ENCODE measurements around the gene TAS2R7. TPM values are rescaled to one million over a fixed set of nuclear protein-coding genes. Genes with fewer than 3 reads are reported as not detected.

Gene TAS2R7
- total and polyA plus RNA-seq, 2 donors (not counting 1 experiment from before 2014, with no cell fraction given), result not detected

GRCh38 chr12:10811883-10812536, 9.6 kb upstream of the TAS2R7 start:
- Histone ChIP-seq H3K36me3 (replicated peaks in 1 of 2; ENCODE audit: control extremely low read depth in 1 of 2, control insufficient read depth in 1 of 2, extremely low read depth in 1 of 2, insufficient read depth in 2 of 2, low read length in 1 of 2) (no peaks in the 10 kb centered on the region), H3K4me2 (replicated peaks; ENCODE audit: low read depth, low read length, poor library complexity, severe bottlenecking) (no peak overlapping the region), H3K79me2 (ENCODE audit: control insufficient read depth, insufficient read depth, low read length) (no peaks in the 10 kb centered on the region), H2AFZ (ENCODE audit: insufficient read depth, low read depth, low read length, poor library complexity, severe bottlenecking) (no peak overlapping the region), H3K4me3 (ENCODE audit: control extremely low read depth in 1 of 5, extremely low read depth in 1 of 5, insufficient read depth in 1 of 5, low read depth in 2 of 5, low read length in 4 of 5) (no peak overlapping the region), H3K9me3 (ENCODE audit: control extremely low read depth in 1 of 3, control insufficient read depth in 2 of 3, insufficient read depth in 1 of 3, low read length in 2 of 3) (no peaks in the 10 kb centered on the region), H3K27me3 (replicated peaks in 1 of 4; ENCODE audit: control extremely low read depth in 1 of 4, control insufficient read depth in 3 of 4, insufficient read depth in 4 of 4, low read length in 3 of 4) (no peaks in the 10 kb centered on the region), H3K27ac (ENCODE audit: low read length in 2 of 2) (no peak overlapping the region), H4K20me1 (ENCODE audit: control insufficient read depth, insufficient read depth, low read length, poor library complexity, severe bottlenecking) (no peaks in the 10 kb centered on the region), H3K4me1 (ENCODE audit: control insufficient read depth in 2 of 2, insufficient read depth in 2 of 2, low read length in 2 of 2) (no peaks in the 10 kb centered on the region), H3K9ac (ENCODE audit: low read length) (no peak overlapping the region)
- ATAC-seq (ENCODE audit: low read depth), result no peak
- Mint-ChIP-seq H3K4me3 (no peak overlapping the region), H3K27ac (no peak overlapping the region), H3K4me1 (no peaks in the 10 kb centered on the region), H3K27me3 (peaks cover 13% of the 10 kb centered on the region), H3K9me3 (ENCODE audit: insufficient read depth) (no peaks in the 10 kb centered on the region)
- CTCF ChIA-PET, result no interaction called here
- no peak for DNase-seq
- TF ChIP-seq, protein P1, sequence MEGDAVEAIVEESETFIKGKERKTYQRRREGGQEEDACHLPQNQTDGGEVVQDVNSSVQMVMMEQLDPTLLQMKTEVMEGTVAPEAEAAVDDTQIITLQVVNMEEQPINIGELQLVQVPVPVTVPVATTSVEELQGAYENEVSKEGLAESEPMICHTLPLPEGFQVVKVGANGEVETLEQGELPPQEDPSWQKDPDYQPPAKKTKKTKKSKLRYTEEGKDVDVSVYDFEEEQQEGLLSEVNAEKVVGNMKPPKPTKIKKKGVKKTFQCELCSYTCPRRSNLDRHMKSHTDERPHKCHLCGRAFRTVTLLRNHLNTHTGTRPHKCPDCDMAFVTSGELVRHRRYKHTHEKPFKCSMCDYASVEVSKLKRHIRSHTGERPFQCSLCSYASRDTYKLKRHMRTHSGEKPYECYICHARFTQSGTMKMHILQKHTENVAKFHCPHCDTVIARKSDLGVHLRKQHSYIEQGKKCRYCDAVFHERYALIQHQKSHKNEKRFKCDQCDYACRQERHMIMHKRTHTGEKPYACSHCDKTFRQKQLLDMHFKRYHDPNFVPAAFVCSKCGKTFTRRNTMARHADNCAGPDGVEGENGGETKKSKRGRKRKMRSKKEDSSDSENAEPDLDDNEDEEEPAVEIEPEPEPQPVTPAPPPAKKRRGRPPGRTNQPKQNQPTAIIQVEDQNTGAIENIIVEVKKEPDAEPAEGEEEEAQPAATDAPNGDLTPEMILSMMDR (IDR thresholded peaks at IDR 0.05), result no peak
- no peak for TF ChIP-seq EZH2 (IDR thresholded peaks at IDR 0.05; ENCODE audit: borderline replicate concordance, insufficient read depth, low read depth, low read length, poor library complexity, severe bottlenecking)
- intact Hi-C loops (cut with micrococcal nuclease), result loop anchor here (2.0 kb wide), 1 partner anchor 69 kb away; no protein-coding TSS in a partner anchor
- POLR2A ChIA-PET, result no interaction called here
- WGBS (ENCODE audit: insufficient coverage), result no CpG with 5 or more reads among the region's 3 CpGs

- Mint-ChIP-seq H3K4me3 (no peak within 1 kb of the TSS), H3K4me1 (no peaks in the 10 kb centered on the region), H3K27me3 (peaks cover 13% of the 10 kb centered on the region), H3K27ac (no peak within 1 kb of the TSS), H3K9me3 (ENCODE audit: insufficient read depth) (no peaks in the 10 kb centered on the region)
- no peak within 1 kb of the TSS for H3K4me3 ChIP-seq (ENCODE audit: control extremely low read depth in 1 of 5, extremely low read depth in 1 of 5, insufficient read depth in 1 of 5, low read depth in 2 of 5, low read length in 4 of 5)
- no peak for TF ChIP-seq EZH2 (IDR thresholded peaks at IDR 0.05; ENCODE audit: borderline replicate concordance, insufficient read depth, low read depth, low read length, poor library complexity, severe bottlenecking)
- TF ChIP-seq, protein P1 (IDR thresholded peaks at IDR 0.05), result no peak
- intact Hi-C loops (cut with micrococcal nuclease), result no loop called here
- no peaks in the 10 kb centered on the region for H3K27me3 ChIP-seq (replicated peaks in 1 of 4; ENCODE audit: control extremely low read depth in 1 of 4, control insufficient read depth in 3 of 4, insufficient read depth in 4 of 4, low read length in 3 of 4)
- DNase-seq, result no peak
- H3K9ac ChIP-seq (ENCODE audit: low read length), result no peak within 1 kb of the TSS
- H3K4me1 ChIP-seq (ENCODE audit: control insufficient read depth in 2 of 2, insufficient read depth in 2 of 2, low read length in 2 of 2), result no peaks in the 10 kb centered on the region
- no peaks in the 10 kb centered on the region for H3K9me3 ChIP-seq (ENCODE audit: control extremely low read depth in 1 of 3, control insufficient read depth in 2 of 3, insufficient read depth in 1 of 3, low read length in 2 of 3)
- ChIA-PET POLR2A (no interaction called here), CTCF (no interaction called here)
- H3K79me2 ChIP-seq (ENCODE audit: control insufficient read depth, insufficient read depth, low read length), result no peaks in the 10 kb centered on the region
- H2AFZ ChIP-seq (ENCODE audit: insufficient read depth, low read depth, low read length, poor library complexity, severe bottlenecking), result no peak within 1 kb of the TSS
- no peak for ATAC-seq (ENCODE audit: low read depth)
- no peak within 1 kb of the TSS for H3K4me2 ChIP-seq (replicated peaks; ENCODE audit: low read depth, low read length, poor library complexity, severe bottlenecking)
- H3K36me3 ChIP-seq (replicated peaks in 1 of 2; ENCODE audit: control extremely low read depth in 1 of 2, control insufficient read depth in 1 of 2, extremely low read depth in 1 of 2, insufficient read depth in 2 of 2, low read length in 1 of 2), result no peaks in the 10 kb centered on the region
- no peaks in the 10 kb centered on the region for H4K20me1 ChIP-seq (ENCODE audit: control insufficient read depth, insufficient read depth, low read length, poor library complexity, severe bottlenecking)
- H3K27ac ChIP-seq (ENCODE audit: low read length in 2 of 2), result no peak within 1 kb of the TSS
These were observed 7.6 kb upstream of the TAS2R7 start, which contains the start of gene TAS2R9 for GRCh38 chr12:10810068-10810467. Gene TAS2R9 (minus strand): TSS chr12:10810168. CDS start chr12:10810075, 93 bp downstream.
